Fibroblast of lung (primary cell): ENCODE results near the gene NEK6.

ENCODE experiments used
- EZH2 ChIP-seq: IDR thresholded peaks from 2 replicates; pipeline ENCODE4 v1.5.1; 2012; ENCODE audit warnings: low read length, control low read depth, mild to moderate bottlenecking; ENCODE audit errors: missing control alignments
- TF ChIP-seq, protein P1 (sequence below), 2 donors: IDR thresholded peaks in 1 of 2; conservative IDR thresholded peaks in 1 of 2; 1 replicate in 1 of 2; 2 replicates in 1 of 2; pipeline ENCODE4 v1.5.1; 2011 to 2012; ENCODE audit warnings: low read length in 2 of 2, control low read depth in 1 of 2, inconsistent platforms in 1 of 2, low read depth in 1 of 2, mild to moderate bottlenecking in 1 of 2

DNA sequence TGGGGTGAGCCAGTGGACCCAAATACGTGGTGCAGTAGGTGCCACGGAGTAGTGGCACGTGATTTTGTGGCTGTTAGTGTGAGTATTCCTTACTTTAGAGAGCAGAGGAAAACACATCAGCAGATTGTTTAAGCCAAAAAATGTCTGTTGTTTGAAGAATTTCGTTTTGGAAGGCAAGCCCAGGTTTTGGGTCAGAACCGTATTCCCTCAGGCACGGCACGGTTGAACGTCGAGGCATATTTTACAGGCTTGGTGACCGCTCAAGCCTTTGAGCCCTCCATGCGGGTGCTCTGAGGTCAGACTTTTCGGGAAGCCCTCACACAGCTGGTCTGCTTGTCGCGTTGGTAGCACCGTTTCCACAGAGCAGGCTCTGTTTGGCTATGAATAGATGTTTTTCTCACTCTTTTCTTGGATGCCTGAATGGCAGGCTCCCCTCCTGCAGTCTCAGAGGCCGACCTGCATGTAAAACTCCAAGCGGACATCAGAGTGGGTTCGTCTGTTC is 27.2 kb downstream of the NEK6 start:
- TF ChIP-seq, protein P1, sequence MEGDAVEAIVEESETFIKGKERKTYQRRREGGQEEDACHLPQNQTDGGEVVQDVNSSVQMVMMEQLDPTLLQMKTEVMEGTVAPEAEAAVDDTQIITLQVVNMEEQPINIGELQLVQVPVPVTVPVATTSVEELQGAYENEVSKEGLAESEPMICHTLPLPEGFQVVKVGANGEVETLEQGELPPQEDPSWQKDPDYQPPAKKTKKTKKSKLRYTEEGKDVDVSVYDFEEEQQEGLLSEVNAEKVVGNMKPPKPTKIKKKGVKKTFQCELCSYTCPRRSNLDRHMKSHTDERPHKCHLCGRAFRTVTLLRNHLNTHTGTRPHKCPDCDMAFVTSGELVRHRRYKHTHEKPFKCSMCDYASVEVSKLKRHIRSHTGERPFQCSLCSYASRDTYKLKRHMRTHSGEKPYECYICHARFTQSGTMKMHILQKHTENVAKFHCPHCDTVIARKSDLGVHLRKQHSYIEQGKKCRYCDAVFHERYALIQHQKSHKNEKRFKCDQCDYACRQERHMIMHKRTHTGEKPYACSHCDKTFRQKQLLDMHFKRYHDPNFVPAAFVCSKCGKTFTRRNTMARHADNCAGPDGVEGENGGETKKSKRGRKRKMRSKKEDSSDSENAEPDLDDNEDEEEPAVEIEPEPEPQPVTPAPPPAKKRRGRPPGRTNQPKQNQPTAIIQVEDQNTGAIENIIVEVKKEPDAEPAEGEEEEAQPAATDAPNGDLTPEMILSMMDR (conservative IDR thresholded peaks at IDR 0.05 in 1 of 2, IDR thresholded peaks at IDR 0.05 in 1 of 2; ENCODE audit: low read depth in 1 of 2, low read length in 2 of 2): no peak
- no peak for TF ChIP-seq EZH2
